Keratinocyte (primary cell): Measurements from ENCODE around the gene TXN. TPM values are rescaled to one million over a fixed set of nuclear protein-coding genes. Genes with fewer than 3 reads are reported as not detected.
"Not testable (repeated sequence)": the region's sequence is repeated elsewhere in the genome, so short reads cannot be mapped to it uniquely, and the experiment has no call there.

ENCODE experiments used
- DNase-seq: peaks from one replicate; pipeline ENCODE4 v3.0.0-alpha.2; 2011; ENCODE audit warnings: low read depth, missing footprints, low spot score
- FAIRE-seq: peaks from 2 replicates; lab custom pipeline; 2011; peaks lifted over from hg19 to GRCh38; lab: Jason Lieb, UNC
- H2AFZ ChIP-seq: 2 replicates; pipeline ENCODE4 v1.6.0; 2012; ENCODE audit warnings: low read length, control low read depth, inconsistent platforms; ENCODE audit not compliant: control insufficient read depth
- H3K27ac ChIP-seq: 2 replicates; pipeline ENCODE4 v1.5.1; 2011; ENCODE audit warnings: low read length; ENCODE audit not compliant: control insufficient read depth, insufficient read depth
- H3K27me3 ChIP-seq: 3 replicates; pipeline ENCODE4 v1.6.0; 2011; ENCODE audit warnings: low read length; ENCODE audit not compliant: control insufficient read depth, insufficient read depth; ENCODE audit errors: extremely low read depth
- H3K36me3 ChIP-seq, 2 experiments: 2 replicates in 1 of 2; 3 replicates in 1 of 2; pipeline ENCODE4 v1.5.1; 2011; ENCODE audit warnings: low read length in 2 of 2, mild to moderate bottlenecking in 1 of 2; ENCODE audit not compliant: control insufficient read depth in 2 of 2, insufficient read depth in 2 of 2; ENCODE audit errors: extremely low read depth in 1 of 2
- H3K4me1 ChIP-seq: 3 replicates; pipeline ENCODE4 v1.5.1; 2011; ENCODE audit warnings: low read length; ENCODE audit not compliant: control insufficient read depth, insufficient read depth; ENCODE audit errors: extremely low read depth
- H3K4me2 ChIP-seq: 3 replicates; pipeline ENCODE4 v1.6.0; 2011; ENCODE audit warnings: low read depth, low read length; ENCODE audit not compliant: control insufficient read depth, insufficient read depth; ENCODE audit errors: extremely low read depth
- H3K4me3 ChIP-seq, 3 experiments: fragments of 200-600 bp in 1 of 3; sonication (generic) in 1 of 3; 2 replicates in 2 of 3; 3 replicates in 1 of 3; pipeline ENCODE4 v1.5.1; 2011 to 2016; ENCODE audit warnings: low read length in 3 of 3, mild to moderate bottlenecking in 3 of 3, control low read depth in 2 of 3, inconsistent platforms in 1 of 3, low read depth in 1 of 3, mixed read lengths in 1 of 3, mixed run types in 1 of 3, moderate library complexity in 1 of 3; ENCODE audit not compliant: control insufficient read depth in 2 of 3, insufficient read depth in 2 of 3; ENCODE audit errors: extremely low read depth in 1 of 3
- H3K79me2 ChIP-seq: 2 replicates; pipeline ENCODE4 v1.6.0; 2012; ENCODE audit warnings: low read length; ENCODE audit not compliant: control insufficient read depth, insufficient read depth
- H3K9ac ChIP-seq: 3 replicates; pipeline ENCODE4 v1.6.0; 2011; ENCODE audit warnings: low read length; ENCODE audit not compliant: control insufficient read depth, insufficient read depth; ENCODE audit errors: extremely low read depth
- H3K9me1 ChIP-seq: 3 replicates; pipeline ENCODE4 v1.6.0; 2011; ENCODE audit warnings: low read length; ENCODE audit not compliant: control insufficient read depth, insufficient read depth; ENCODE audit errors: extremely low read depth
- H3K9me3 ChIP-seq: 2 replicates; pipeline ENCODE4 v1.5.1; 2012; ENCODE audit warnings: low read depth, low read length; ENCODE audit not compliant: control insufficient read depth
- H4K20me1 ChIP-seq: 3 replicates; pipeline ENCODE4 v1.6.0; 2011; ENCODE audit warnings: low read length; ENCODE audit not compliant: control insufficient read depth, insufficient read depth; ENCODE audit errors: extremely low read depth
- EZH2 ChIP-seq: IDR thresholded peaks from one replicate; pipeline ENCODE4 v1.6.1; 2012; ENCODE audit warnings: inconsistent platforms, mild to moderate bottlenecking, low read length, moderate library complexity
- dilution Hi-C: fragments of 300-500 bp; cut with MboI; formaldehyde crosslinking; loops from one replicate; pipeline ENCODE4 v1.7.0; 2020; ENCODE audit warnings: low sequenced_read_pairs; ENCODE audit not compliant: extremely low pct_ligation_motif_present
- polyA plus RNA-seq, 5 experiments: library from polyadenylated mRNA; depleted of rRNA in 3 of 5; stranded (reverse) in 3 of 5; stranded (forward) in 1 of 5; unstranded in 1 of 5; fragments of >200 nt; gene quantifications; 1 replicate in 1 of 5; 2 replicates in 3 of 5; 3 replicates in 1 of 5; pipeline versions ENCODE4 v1.2.1 to v1.2.3, GENCODE V29; 2011 to 2012; ENCODE audit warnings: missing spikeins in 2 of 5, low read depth in 1 of 5, low replicate concordance in 1 of 5
- TF ChIP-seq, protein P1 (sequence below), 3 experiments: IDR thresholded peaks in 1 of 3; conservative IDR thresholded peaks in 1 of 3; optimal IDR thresholded peaks in 1 of 3; 2 replicates in 2 of 3; 3 replicates in 1 of 3; pipeline versions ENCODE3 to v1.5.1; 2011; ENCODE audit warnings: low read length in 3 of 3, mild to moderate bottlenecking in 3 of 3, moderate library complexity in 2 of 3, control low read depth in 1 of 3, inconsistent platforms in 1 of 3; ENCODE audit not compliant: insufficient read depth in 2 of 3; ENCODE audit errors: extremely low read depth in 1 of 3

Gene TXN
- polyA plus RNA-seq, 1 donor (not counting 4 experiments of a cell fraction or from before 2014, with no cell fraction given), result 1,127 TPM

DNA sequence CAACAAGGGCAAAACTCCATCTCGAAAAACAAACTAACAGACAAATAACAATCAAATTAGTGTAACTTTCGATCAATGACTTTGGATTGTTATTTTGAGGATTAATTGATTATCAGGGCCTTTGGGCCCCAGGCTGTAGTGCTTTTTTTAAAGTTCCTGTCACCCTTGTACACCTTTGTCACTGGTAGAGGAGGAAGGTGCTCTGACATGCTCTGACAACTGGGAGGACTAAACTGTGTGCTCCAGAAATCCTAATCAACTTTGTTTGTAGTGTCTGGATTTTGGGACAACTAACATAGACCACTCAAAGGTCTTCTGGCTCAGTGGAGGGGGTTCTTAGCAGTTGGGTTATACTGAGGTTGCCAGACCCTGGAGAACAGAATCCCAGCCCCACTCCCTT, 1.8 kb downstream of the TXN start:
- dilution Hi-C loops, result no loop called here
- H3K4me1 ChIP-seq, result peaks cover 50% of the 10 kb centered on the region
- peak overlapping the region; percentile 99 for H3K4me2 ChIP-seq
- H3K27ac ChIP-seq, result peak overlapping the region; percentile 95
- TF ChIP-seq EZH2, result no peak
- TF ChIP-seq, protein P1, sequence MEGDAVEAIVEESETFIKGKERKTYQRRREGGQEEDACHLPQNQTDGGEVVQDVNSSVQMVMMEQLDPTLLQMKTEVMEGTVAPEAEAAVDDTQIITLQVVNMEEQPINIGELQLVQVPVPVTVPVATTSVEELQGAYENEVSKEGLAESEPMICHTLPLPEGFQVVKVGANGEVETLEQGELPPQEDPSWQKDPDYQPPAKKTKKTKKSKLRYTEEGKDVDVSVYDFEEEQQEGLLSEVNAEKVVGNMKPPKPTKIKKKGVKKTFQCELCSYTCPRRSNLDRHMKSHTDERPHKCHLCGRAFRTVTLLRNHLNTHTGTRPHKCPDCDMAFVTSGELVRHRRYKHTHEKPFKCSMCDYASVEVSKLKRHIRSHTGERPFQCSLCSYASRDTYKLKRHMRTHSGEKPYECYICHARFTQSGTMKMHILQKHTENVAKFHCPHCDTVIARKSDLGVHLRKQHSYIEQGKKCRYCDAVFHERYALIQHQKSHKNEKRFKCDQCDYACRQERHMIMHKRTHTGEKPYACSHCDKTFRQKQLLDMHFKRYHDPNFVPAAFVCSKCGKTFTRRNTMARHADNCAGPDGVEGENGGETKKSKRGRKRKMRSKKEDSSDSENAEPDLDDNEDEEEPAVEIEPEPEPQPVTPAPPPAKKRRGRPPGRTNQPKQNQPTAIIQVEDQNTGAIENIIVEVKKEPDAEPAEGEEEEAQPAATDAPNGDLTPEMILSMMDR (optimal IDR thresholded peaks at IDR 0.05 in 1 of 3, IDR thresholded peaks at IDR 0.05 in 1 of 3, conservative IDR thresholded peaks at IDR 0.05 in 1 of 3; ENCODE audit: extremely low read depth in 1 of 3, insufficient read depth in 2 of 3, low read length in 3 of 3), result no peak
- H3K27me3 ChIP-seq, result no peaks in the 10 kb centered on the region
- H4K20me1 ChIP-seq, result peaks cover 26% of the 10 kb centered on the region
- H3K4me3 ChIP-seq, result peak overlapping the region; percentile 87 to 94 (median 93)
- H3K79me2 ChIP-seq, result peaks cover 68% of the 10 kb centered on the region
- DNase-seq (no peak), FAIRE-seq (no peak)
- H2AFZ ChIP-seq, result no peak overlapping the region
- H3K9me3 ChIP-seq, result no peaks in the 10 kb centered on the region
- no peaks in the 10 kb centered on the region for H3K9me1 ChIP-seq
- H3K9ac ChIP-seq, result peak overlapping the region; percentile 92
- peaks cover 13 to 21% of the 10 kb centered on the region in 2 experiments for H3K36me3 ChIP-seq

DNA sequence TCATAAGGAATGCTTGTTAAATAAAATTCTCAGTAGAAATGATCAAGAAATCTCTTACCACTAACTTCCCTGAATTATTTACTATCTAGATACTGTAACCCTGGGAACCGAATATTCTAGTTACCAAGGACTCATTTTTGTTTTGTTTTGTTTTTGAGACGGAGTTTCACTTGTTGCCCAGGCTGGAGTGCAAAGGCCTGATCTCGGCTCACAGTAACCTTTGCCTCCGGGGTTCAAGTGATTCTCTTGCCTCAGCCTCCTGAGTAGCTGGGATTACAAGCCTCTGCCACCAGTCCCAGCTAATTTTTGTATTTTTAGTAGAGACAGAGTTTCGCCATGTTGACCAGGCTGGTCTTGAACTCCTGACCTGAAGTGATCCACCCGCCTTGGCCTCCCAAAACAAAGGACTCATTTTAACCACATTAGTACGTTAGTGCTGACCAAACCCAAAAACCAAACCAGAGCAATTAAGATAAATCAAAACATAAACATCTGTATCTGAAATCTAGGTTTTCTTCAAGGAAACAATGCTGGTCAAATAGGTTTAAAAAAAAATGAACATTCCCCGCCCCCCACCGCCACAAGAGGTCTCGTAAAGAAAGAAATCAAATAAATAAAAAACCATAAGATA, 3.7 kb downstream of the TXN start:
- Histone ChIP-seq H2AFZ (no peak overlapping the region), H3K36me3 (peaks cover 18 to 35% of the 10 kb centered on the region in 2 experiments), H3K4me1 (peaks cover 38% of the 10 kb centered on the region), H3K79me2 (peaks cover 83% of the 10 kb centered on the region), H3K9ac (no peak overlapping the region), H3K27ac (peak overlapping the region; percentile 95), H4K20me1 (peaks cover 37% of the 10 kb centered on the region), H3K9me1 (no peaks in the 10 kb centered on the region), H3K27me3 (no peaks in the 10 kb centered on the region), H3K4me3 (peak overlapping the region in 2 of 3 experiments; percentile 13 to 25), H3K4me2 (peak overlapping the region; percentile 99), H3K9me3 (no peaks in the 10 kb centered on the region)
- dilution Hi-C loops, result no loop called here
- DNase-seq (no peak), FAIRE-seq (no peak)
- TF ChIP-seq, protein P1 (optimal IDR thresholded peaks at IDR 0.05 in 1 of 3, IDR thresholded peaks at IDR 0.05 in 1 of 3, conservative IDR thresholded peaks at IDR 0.05 in 1 of 3; ENCODE audit: extremely low read depth in 1 of 3, insufficient read depth in 2 of 3, low read length in 3 of 3), result no peak
- TF ChIP-seq EZH2, result no peak

DNA sequence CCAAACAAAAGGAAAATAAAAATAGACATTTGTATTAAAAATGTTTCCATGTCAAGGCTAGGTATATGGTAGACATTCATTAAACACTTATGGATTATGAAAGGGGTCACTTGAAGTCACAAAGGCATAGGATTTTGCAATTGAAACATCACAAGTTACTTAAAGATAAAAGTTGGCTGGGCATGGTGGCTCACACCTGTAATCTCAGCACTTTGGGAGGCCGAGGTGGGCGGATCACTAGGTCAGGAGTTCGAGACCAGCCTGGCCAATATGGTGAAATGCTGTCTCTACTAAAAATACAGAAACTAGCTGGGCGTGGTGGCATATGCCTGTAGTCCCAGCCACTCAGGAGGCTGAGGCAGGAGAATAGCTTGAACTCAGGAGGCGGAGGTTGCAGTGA, 4.5 kb downstream of the TXN start:
- Histone ChIP-seq H3K79me2 (peaks cover 89% of the 10 kb centered on the region), H3K4me1 (peaks cover 30% of the 10 kb centered on the region), H4K20me1 (peaks cover 40% of the 10 kb centered on the region), H3K36me3 (peaks cover 19 to 42% of the 10 kb centered on the region in 2 experiments)
- H3K27me3 ChIP-seq, H3K27ac ChIP-seq, H3K4me3 ChIP-seq, H2AFZ ChIP-seq, H3K4me2 ChIP-seq, H3K9me1 ChIP-seq, DNase-seq, H3K9me3 ChIP-seq, dilution Hi-C loops, H3K9ac ChIP-seq, FAIRE-seq: not testable (repeated sequence)
